SK-N-SH treated with all-trans-retinoic acid at 6 μM for 48 hours (cell line): ENCODE data around the gene PRRG1.
A peak's percentile ranks its signal among the peaks of the same experiment; 100 is the strongest.

Experiments used
- ATAC-seq: fragments of 200-7000 bp; cut with Tn5 transposase; 3 replicates; pipeline ENCODE4 v1.9.1; 2020; ENCODE audit warnings: mild to moderate bottlenecking, moderate library complexity
- ARNTL ChIP-seq: fragments of 450-650 bp; formaldehyde crosslinking; IDR thresholded peaks from 2 replicates; pipeline ENCODE4 v1.5.0; 2020; ENCODE audit warnings: low read depth, mild to moderate bottlenecking, moderate library complexity, borderline replicate concordance
- BACH2 ChIP-seq: fragments of 250-450 bp; sonication (Bioruptor Pico); IDR thresholded peaks from 2 replicates; pipeline ENCODE4 v1.9.0; 2021; ENCODE audit warnings: mild to moderate bottlenecking, borderline replicate concordance
- CREB5 ChIP-seq: fragments of 250-450 bp; sonication (Bioruptor Pico); IDR thresholded peaks from 2 replicates; pipeline ENCODE4 v1.5.1; 2020; ENCODE audit warnings: low read depth, mild to moderate bottlenecking, moderate library complexity
- CSDC2 ChIP-seq: fragments of 250-450 bp; sonication (Bioruptor Pico); IDR thresholded peaks from 2 replicates; pipeline ENCODE4 v1.5.0; 2020; ENCODE audit warnings: mild to moderate bottlenecking, moderate library complexity
- ESRRG ChIP-seq: fragments of 250-450 bp; sonication (Bioruptor Pico); IDR thresholded peaks from 2 replicates; pipeline ENCODE4 v1.6.1; 2021; ENCODE audit warnings: mild to moderate bottlenecking
- GLIS3 ChIP-seq: fragments of 250-450 bp; sonication (Bioruptor Pico); IDR thresholded peaks from 2 replicates; pipeline ENCODE4 v1.5.0; 2020; ENCODE audit warnings: mild to moderate bottlenecking, moderate library complexity
- ISL1 ChIP-seq: fragments of 250-450 bp; sonication (Bioruptor Pico); IDR thresholded peaks from 2 replicates; pipeline ENCODE4 v2.1.2; 2022; ENCODE audit warnings: mild to moderate bottlenecking, moderate library complexity
- OSR1 ChIP-seq: fragments of 250-450 bp; sonication (Bioruptor Pico); IDR thresholded peaks from 2 replicates; pipeline ENCODE4 v1.8.0; 2022; ENCODE audit warnings: moderate library complexity, mild to moderate bottlenecking, inconsistent platforms
- PATZ1 ChIP-seq: fragments of 250-450 bp; sonication (Bioruptor Pico); IDR thresholded peaks from 2 replicates; pipeline ENCODE4 v1.8.0; 2020; ENCODE audit warnings: mild to moderate bottlenecking, moderate library complexity, borderline replicate concordance
- PPARA ChIP-seq: fragments of 250-450 bp; sonication (Bioruptor Pico); IDR thresholded peaks from 2 replicates; pipeline ENCODE4 v1.5.0; 2020; ENCODE audit warnings: mild to moderate bottlenecking, borderline replicate concordance
- RARB ChIP-seq: fragments of 250-450 bp; sonication (Bioruptor Pico); IDR thresholded peaks from 2 replicates; pipeline ENCODE4 v1.8.0; 2021; ENCODE audit warnings: mild to moderate bottlenecking, moderate library complexity
- SNAI2 ChIP-seq: fragments of 250-450 bp; sonication (Bioruptor Pico); IDR thresholded peaks from 2 replicates; pipeline ENCODE4 v1.5.0; 2020; ENCODE audit warnings: mild to moderate bottlenecking, moderate library complexity
- TCF4 ChIP-seq: fragments of 250-450 bp; sonication (Bioruptor Pico); IDR thresholded peaks from 2 replicates; pipeline ENCODE4 v1.8.0; 2021; ENCODE audit warnings: mild to moderate bottlenecking, moderate library complexity, borderline replicate concordance
- TOX ChIP-seq: fragments of 250-450 bp; sonication (Bioruptor Pico); IDR thresholded peaks from 2 replicates; pipeline ENCODE4 v1.8.0; 2021; ENCODE audit warnings: mild to moderate bottlenecking, moderate library complexity, borderline replicate concordance
- ZC3H10 ChIP-seq: fragments of 250-450 bp; sonication (Bioruptor Pico); IDR thresholded peaks from 2 replicates; pipeline ENCODE4 v1.5.1; 2021; ENCODE audit warnings: mild to moderate bottlenecking, moderate library complexity
- ZFP3 ChIP-seq: fragments of 250-450 bp; sonication (Bioruptor Pico); IDR thresholded peaks from 2 replicates; pipeline ENCODE4 v1.5.0; 2020; ENCODE audit warnings: mild to moderate bottlenecking, moderate library complexity
- ZFP30 ChIP-seq: fragments of 450-650 bp; formaldehyde crosslinking; IDR thresholded peaks from 2 replicates; pipeline ENCODE4 v1.5.0; 2022; ENCODE audit warnings: mild to moderate bottlenecking, moderate library complexity
- ZNF565 ChIP-seq: fragments of 450-650 bp; formaldehyde crosslinking; conservative IDR thresholded peaks from 2 replicates; pipeline ENCODE4 v1.5.0; 2020; ENCODE audit warnings: low read depth, mild to moderate bottlenecking, moderate library complexity
- ZNF70 ChIP-seq: fragments of 450-650 bp; formaldehyde crosslinking; IDR thresholded peaks from 2 replicates; pipeline ENCODE4 v1.5.0; 2020; ENCODE audit warnings: mild to moderate bottlenecking, moderate library complexity
- ZNF8 ChIP-seq: fragments of 450-650 bp; formaldehyde crosslinking; IDR thresholded peaks from 2 replicates; pipeline ENCODE4 v1.5.0; 2020; ENCODE audit warnings: mild to moderate bottlenecking, moderate library complexity
- TF ChIP-seq, protein P1 (sequence below): fragments of 250-450 bp; sonication (Bioruptor Pico); IDR thresholded peaks from 2 replicates; pipeline ENCODE4 v1.8.0; 2021; ENCODE audit warnings: low read depth, mild to moderate bottlenecking, moderate library complexity, borderline replicate concordance
- TF ChIP-seq, protein P2 (sequence below): fragments of 250-450 bp; sonication (Bioruptor Pico); IDR thresholded peaks from 2 replicates; pipeline ENCODE4 v1.5.1; 2021; ENCODE audit warnings: mild to moderate bottlenecking, moderate library complexity

PRRG1 gene

GRCh38 chrX:37350034-37350365 is 836 bp downstream of the PRRG1 start:
- ATAC-seq = peak; percentile 52
- TF ChIP-seq, protein P1, sequence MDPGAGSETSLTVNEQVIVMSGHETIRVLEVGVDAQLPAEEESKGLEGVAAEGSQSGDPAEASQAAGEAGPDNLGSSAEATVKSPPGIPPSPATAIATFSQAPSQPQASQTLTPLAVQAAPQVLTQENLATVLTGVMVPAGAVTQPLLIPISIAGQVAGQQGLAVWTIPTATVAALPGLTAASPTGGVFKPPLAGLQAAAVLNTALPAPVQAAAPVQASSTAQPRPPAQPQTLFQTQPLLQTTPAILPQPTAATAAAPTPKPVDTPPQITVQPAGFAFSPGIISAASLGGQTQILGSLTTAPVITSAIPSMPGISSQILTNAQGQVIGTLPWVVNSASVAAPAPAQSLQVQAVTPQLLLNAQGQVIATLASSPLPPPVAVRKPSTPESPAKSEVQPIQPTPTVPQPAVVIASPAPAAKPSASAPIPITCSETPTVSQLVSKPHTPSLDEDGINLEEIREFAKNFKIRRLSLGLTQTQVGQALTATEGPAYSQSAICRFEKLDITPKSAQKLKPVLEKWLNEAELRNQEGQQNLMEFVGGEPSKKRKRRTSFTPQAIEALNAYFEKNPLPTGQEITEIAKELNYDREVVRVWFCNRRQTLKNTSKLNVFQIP (CRISPR knock-in tag) = no peak
- TF ChIP-seq ZFP30 (CRISPR knock-in tag) (no peak), CREB5 (CRISPR knock-in tag) (no peak), OSR1 (no peak), ZFP3 (no peak), SNAI2 (CRISPR knock-in tag) (no peak), ISL1 (no peak), BACH2 (CRISPR knock-in tag) (no peak), ESRRG (CRISPR knock-in tag) (no peak), ZC3H10 (no peak), GLIS3 (CRISPR knock-in tag) (no peak), TOX (CRISPR knock-in tag) (no peak), ZNF70 (CRISPR knock-in tag) (no peak), ZNF8 (CRISPR knock-in tag) (no peak), TCF4 (CRISPR knock-in tag) (no peak), ARNTL (CRISPR knock-in tag) (no peak), CSDC2 (CRISPR knock-in tag) (no peak), ZNF565 (no peak)
- TF ChIP-seq, protein P2, sequence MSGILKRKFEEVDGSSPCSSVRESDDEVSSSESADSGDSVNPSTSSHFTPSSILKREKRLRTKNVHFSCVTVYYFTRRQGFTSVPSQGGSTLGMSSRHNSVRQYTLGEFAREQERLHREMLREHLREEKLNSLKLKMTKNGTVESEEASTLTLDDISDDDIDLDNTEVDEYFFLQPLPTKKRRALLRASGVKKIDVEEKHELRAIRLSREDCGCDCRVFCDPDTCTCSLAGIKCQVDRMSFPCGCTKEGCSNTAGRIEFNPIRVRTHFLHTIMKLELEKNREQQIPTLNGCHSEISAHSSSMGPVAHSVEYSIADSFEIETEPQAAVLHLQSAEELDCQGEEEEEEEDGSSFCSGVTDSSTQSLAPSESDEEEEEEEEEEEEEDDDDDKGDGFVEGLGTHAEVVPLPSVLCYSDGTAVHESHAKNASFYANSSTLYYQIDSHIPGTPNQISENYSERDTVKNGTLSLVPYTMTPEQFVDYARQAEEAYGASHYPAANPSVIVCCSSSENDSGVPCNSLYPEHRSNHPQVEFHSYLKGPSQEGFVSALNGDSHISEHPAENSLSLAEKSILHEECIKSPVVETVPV = no peak

GRCh38 chrX:37353646-37354045 is 4.5 kb downstream of the PRRG1 start:
- TF ChIP-seq GLIS3 (CRISPR knock-in tag) (no peak), ZNF8 (CRISPR knock-in tag) (no peak), CREB5 (CRISPR knock-in tag) (no peak), ESRRG (CRISPR knock-in tag) (no peak)
- TF ChIP-seq, protein P1 (CRISPR knock-in tag) = no peak
- TF ChIP-seq, all 23 proteins: peak for 0
- ATAC-seq = no peak

DNA sequence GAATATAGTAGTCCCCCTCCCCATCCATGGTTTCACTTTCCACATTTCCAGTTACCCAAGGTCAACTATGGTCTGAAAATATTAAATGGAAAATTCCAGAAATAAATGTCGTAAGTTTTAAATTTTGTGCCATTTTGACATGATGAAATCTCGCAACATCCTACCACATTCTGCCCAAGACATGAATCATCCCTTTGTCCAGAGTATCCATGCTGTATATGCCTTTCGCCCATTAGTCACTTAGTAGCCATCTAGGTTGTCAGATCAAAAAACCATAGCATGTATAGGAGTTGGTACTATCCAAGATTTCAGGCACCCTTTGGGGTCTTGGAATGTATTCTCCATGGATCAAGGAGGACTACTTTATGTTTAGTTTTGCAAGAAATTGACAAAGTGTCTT is 8.3 kb downstream of the PRRG1 start:
- ATAC-seq = no peak
- TF ChIP-seq ZFP3 (no peak), OSR1 (no peak), GLIS3 (CRISPR knock-in tag) (no peak), TCF4 (CRISPR knock-in tag) (no peak), RARB (CRISPR knock-in tag) (no peak), PPARA (CRISPR knock-in tag) (no peak), PATZ1 (CRISPR knock-in tag) (no peak), ZC3H10 (no peak)
- TF ChIP-seq, protein P2 = no peak
- TF ChIP-seq, protein P1 (CRISPR knock-in tag) = no peak
- TF ChIP-seq, all 23 proteins: peak for 0
